Thyroid gland (tissue), 4 donors: ENCODE measurements around the gene MRPL18. TPM values are rescaled to one million over a fixed set of nuclear protein-coding genes. Genes with fewer than 3 reads are reported as not detected.

Source experiments
- DNase-seq, 2 donors: peaks; one replicate each; pipeline ENCODE4 v3.0.0-alpha.2; 2019
- H3K27ac ChIP-seq, 3 donors: fragments of 200-600 bp; sonication (generic); 1 replicate in 2 of 3; 2 replicates in 1 of 3; pipeline ENCODE4 v1.5.1; 2016 to 2019; ENCODE audit warnings: mild to moderate bottlenecking in 1 of 3, moderate library complexity in 1 of 3
- H3K27me3 ChIP-seq: fragments of 200-600 bp; sonication (generic); one replicate; pipeline ENCODE4 v1.5.1; 2019
- H3K36me3 ChIP-seq, 2 donors: fragments of 200-600 bp; sonication (generic); one replicate each; pipeline ENCODE4 v1.5.1; 2016 to 2019
- H3K4me1 ChIP-seq, 2 donors: fragments of 200-600 bp; sonication (generic); one replicate each; pipeline ENCODE4 v1.5.1; 2017 to 2019
- H3K4me3 ChIP-seq, 3 donors: fragments of 200-600 bp; sonication (generic); replicated peaks in 1 of 3; 1 replicate in 2 of 3; 2 replicates in 1 of 3; pipeline ENCODE4 v1.5.1; 2016; ENCODE audit warnings: mild to moderate bottlenecking in 1 of 3
- H3K9me3 ChIP-seq: fragments of 200-600 bp; sonication (generic); one replicate; pipeline ENCODE4 v1.5.1; 2017
- CTCF ChIP-seq, 6 experiments: fragments of 200-600 bp in 3 of 6; fragments of 450-650 bp in 3 of 6; sonication (generic) in 3 of 6; IDR thresholded peaks; one replicate each; pipeline ENCODE4 v1.5.1; 2016 to 2019; ENCODE audit warnings: antibody characterized with exemption in 6 of 6, mild to moderate bottlenecking in 2 of 6, inconsistent platforms in 1 of 6, moderate library complexity in 1 of 6
- POLR2A ChIP-seq, 2 donors: fragments of 450-650 bp; IDR thresholded peaks; one replicate each; pipeline ENCODE4 v1.6.1; 2017; ENCODE audit warnings: antibody characterized with exemption in 2 of 2, mild to moderate bottlenecking in 2 of 2, moderate library complexity in 1 of 2
- WGBS, 2 donors: methylation state at CpG; one replicate each; pipeline ENCODE4 v1.1.5; 2017; 5-methylcytosine and 5-hydroxymethylcytosine counted together
- intact Hi-C: fragments of 100-400 bp; cut with DNase I; formaldehyde crosslinking; loops from one replicate; pipeline ENCODE4 v1.15.1; 2023
- total RNA-seq, 4 donors: library from RNA; depleted of rRNA; stranded (reverse); fragments of >200 nt; gene quantifications; one replicate each; pipeline ENCODE4 v1.2.3, GENCODE V29; 2016

Gene MRPL18
- total RNA-seq, 4 donors from 2014 or later: 48.3 to 85.7 (median 54.2) TPM

GRCh38 chr6:159829526-159829925 lies 39.3 kb downstream of the MRPL18 start:
- H3K36me3 ChIP-seq: no peaks in the 10 kb centered on the region

GRCh38 chr6:159830501-159831372 lies 40.5 kb downstream of the MRPL18 start:
- Histone ChIP-seq H3K4me1 (no peaks in the 10 kb centered on the region), H3K9me3 (no peaks in the 10 kb centered on the region), H3K27ac (no peak overlapping the region), H3K36me3 (no peaks in the 10 kb centered on the region), H3K4me3 (no peak overlapping the region), H3K27me3 (no peaks in the 10 kb centered on the region)
- TF ChIP-seq POLR2A (IDR thresholded peaks at IDR 0.05) (no peak), CTCF (IDR thresholded peaks at IDR 0.05) (no peak)
- DNase-seq: no peak
- intact Hi-C loops: no loop called here
- WGBS, 2 donors: 69 to 73% methylated on average over 10 to 11 of the region's 11 CpGs

More at GRCh38 chr6:159829526-159829925, 39.3 kb downstream of the MRPL18 start:
- H3K4me1 ChIP-seq: no peaks in the 10 kb centered on the region
- no peak overlapping the region for H3K27ac ChIP-seq
- no peaks in the 10 kb centered on the region for H3K27me3 ChIP-seq
- intact Hi-C loops: no loop called here
- TF ChIP-seq CTCF (IDR thresholded peaks at IDR 0.05): no peak
- no peak overlapping the region for H3K4me3 ChIP-seq
- DNase-seq: no peak
- no peaks in the 10 kb centered on the region for H3K9me3 ChIP-seq
- WGBS, 2 donors: 70 to 77% methylated on average over 4 of the region's 4 CpGs

GRCh38 chr6:159831373-159831679 lies 41.1 kb downstream of the MRPL18 start:
- Histone ChIP-seq H3K4me1 (no peaks in the 10 kb centered on the region), H3K27ac (no peak overlapping the region), H3K36me3 (no peaks in the 10 kb centered on the region), H3K27me3 (no peaks in the 10 kb centered on the region), H3K4me3 (no peak overlapping the region), H3K9me3 (no peaks in the 10 kb centered on the region)
- 53 to 59% methylated on average over 4 of the region's 4 CpGs for WGBS, 2 donors
- TF ChIP-seq CTCF (IDR thresholded peaks at IDR 0.05) (no peak), POLR2A (IDR thresholded peaks at IDR 0.05) (no peak)
- intact Hi-C loops: no loop called here
- DNase-seq: peak in 1 of 2 donors; percentile 37

- Histone ChIP-seq H3K27me3 (no peaks in the 10 kb centered on the region), H3K27ac (no peak overlapping the region), H3K36me3 (no peaks in the 10 kb centered on the region), H3K4me1 (no peaks in the 10 kb centered on the region), H3K9me3 (no peaks in the 10 kb centered on the region), H3K4me3 (no peak overlapping the region)
- no peak for DNase-seq
- intact Hi-C loops: no loop called here
- WGBS, 2 donors: 65 to 75% methylated on average over 4 of the region's 4 CpGs
- no peak for TF ChIP-seq CTCF (IDR thresholded peaks at IDR 0.05)
- TF ChIP-seq POLR2A (IDR thresholded peaks at IDR 0.05): no peak
These were observed 42.7 kb downstream of the MRPL18 start for GRCh38 chr6:159832946-159833345.

- Histone ChIP-seq H3K4me1 (no peaks in the 10 kb centered on the region), H3K36me3 (no peaks in the 10 kb centered on the region), H3K27me3 (no peaks in the 10 kb centered on the region), H3K27ac (no peak overlapping the region), H3K4me3 (no peak overlapping the region), H3K9me3 (no peaks in the 10 kb centered on the region)
- no peak for TF ChIP-seq CTCF (IDR thresholded peaks at IDR 0.05)
- no peak for TF ChIP-seq POLR2A (IDR thresholded peaks at IDR 0.05)
- DNase-seq: no peak
- WGBS, 2 donors: 63 to 73% methylated on average over 2 of the region's 2 CpGs
- intact Hi-C loops: no loop called here
These were observed 43.3 kb downstream of the MRPL18 start for GRCh38 chr6:159833556-159833955.
